HL-60/S4 (cell line): ENCODE results near the gene AK4.

Source experiments
- in situ Hi-C: fragments of 300-500 bp; cut with MboI; formaldehyde crosslinking; loops from 2 replicates; pipeline ENCODE4 v1.14.3; 2022; ENCODE audit warnings: low sequenced_read_pairs

The AK4 gene

DNA sequence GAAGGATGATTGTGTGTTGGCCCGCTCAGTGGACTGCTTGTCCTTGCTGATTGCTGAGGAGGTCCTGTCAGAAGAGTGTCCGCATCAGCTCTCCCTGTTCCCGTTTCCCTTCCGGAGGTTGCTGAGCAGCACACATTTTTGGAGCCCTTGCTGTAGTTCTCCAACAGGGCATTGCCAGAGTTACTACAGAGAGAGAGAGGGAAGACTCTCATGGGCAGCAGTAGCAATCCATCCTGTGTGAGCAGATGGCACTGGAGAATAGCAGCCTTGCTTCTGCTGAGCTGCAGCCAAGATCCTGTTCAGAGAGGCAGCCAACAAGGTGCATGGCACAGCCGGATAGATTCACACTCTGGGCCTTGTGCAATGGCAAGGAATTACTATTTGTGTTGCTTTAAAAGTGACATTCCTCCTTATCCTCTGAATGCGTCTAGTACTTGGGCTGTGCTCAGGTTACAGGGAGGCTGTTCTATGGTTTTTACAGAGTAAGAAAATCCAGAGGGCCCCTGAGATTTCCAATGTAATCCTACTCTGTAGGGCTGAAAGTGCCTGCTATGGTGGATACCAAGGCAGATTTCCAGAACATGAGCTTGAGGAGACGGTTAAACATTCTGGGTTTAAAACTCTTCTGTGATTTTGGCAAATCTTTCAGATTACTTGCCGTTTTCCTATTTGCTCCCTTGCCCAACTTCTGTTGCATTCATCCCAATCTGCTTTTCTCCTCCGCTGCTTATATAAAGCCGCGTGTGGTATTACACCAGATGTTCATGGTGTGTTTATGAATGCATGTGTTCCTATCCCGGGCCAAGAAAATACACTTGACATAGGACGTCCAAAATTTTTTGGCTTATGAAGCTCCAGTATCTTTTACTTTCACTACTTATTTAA is 27.4 kb downstream of the AK4 start:
- in situ Hi-C loops = no loop called here

DNA sequence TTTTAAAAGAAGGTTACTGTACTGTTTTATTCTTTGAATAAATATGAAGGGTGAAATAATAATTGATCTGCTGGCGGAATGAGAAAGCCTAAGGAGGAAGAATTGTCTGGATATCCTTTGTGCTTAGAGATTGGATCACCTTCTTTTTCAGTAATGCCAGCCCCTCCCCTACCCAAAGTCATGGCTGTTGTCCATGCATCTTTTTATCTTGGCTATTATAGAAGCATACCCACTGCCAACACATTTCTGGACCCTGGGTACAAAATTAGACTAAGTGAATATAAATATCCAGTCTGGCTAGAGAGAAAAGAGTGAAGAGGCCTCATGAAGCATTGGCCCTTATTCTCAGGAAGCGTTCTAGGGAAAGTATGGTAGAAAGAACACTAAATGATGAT is 28.1 kb downstream of the AK4 start:
- in situ Hi-C loops = no loop called here

DNA sequence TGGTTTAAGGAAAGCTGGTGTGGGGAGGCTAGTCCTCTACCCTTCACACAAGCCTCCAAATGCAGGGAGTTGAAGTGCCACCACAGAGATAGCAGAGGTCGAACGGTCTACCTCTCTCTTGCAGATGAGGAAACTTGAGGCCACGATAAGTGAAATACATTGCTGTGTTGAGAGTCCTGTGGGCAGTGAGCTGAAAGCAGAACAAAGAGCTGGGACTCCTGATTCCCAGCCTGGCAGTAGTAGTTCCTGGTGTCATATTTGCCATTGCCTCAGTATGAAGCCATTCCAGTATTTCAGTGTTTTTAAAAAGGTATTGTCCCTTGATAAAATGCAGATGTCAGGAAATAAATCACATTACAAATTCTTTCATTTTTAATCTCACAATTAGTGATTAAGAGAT is 28.6 kb downstream of the AK4 start:
- in situ Hi-C loops = no loop called here

DNA sequence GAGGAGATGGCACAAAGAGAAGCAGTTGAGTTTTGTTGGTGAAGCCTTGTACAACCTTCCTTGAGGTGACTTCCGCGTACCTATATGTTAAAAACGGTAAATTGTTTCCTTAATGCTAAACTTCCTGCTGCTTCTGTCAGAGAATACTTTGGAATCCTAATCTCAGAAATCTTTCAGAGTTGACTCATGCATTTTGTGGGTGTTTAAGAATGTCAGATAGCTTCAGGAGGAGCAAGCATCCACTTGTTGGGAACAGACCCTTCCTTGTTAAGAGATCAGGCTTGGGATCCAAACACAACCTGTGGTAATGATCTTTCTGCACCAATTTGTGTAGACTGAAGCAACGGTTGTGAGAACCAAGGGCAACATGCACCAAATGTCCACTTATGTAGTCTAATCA is 29.5 kb downstream of the AK4 start:
- in situ Hi-C loops = no loop called here

DNA sequence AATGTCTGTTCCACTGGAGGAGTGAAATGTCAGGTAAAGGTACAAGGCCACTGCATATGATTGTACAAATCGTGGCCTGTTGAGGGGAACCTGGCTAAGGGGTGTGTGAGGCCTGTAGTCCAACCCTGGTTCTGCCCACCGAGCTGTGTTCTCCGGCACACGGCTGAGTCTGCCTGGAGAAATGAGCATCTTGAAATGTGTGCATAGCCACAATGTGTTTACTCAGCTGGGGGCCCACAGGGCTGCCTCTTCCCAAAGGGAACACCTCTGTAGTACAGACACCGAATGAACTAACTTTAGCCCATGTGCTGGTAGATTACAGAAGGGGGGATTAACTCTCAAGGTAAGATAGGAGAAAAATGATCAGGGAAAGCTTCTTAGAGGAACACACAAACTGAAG is 30.2 kb downstream of the AK4 start:
- in situ Hi-C loops = no loop called here

DNA sequence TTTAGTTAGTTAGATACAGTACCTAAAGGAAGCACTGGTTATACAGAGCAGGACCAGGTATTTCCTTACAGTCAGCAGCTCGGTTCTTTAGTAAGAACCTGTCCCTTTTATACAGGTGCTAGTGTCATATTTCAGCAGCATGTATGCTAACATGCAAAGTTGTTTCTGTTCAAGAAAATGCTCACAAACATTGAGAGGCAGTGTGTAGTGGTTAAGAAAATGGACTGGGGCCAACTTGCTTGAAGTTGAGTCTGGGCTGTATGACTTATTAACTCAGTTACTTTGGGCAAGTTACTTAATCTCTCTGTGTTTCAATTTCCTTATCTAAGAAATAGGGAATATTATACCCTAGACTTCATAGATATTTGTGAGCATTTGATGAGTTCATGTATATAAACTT is 31.1 kb downstream of the AK4 start:
- in situ Hi-C loops = no loop called here

DNA sequence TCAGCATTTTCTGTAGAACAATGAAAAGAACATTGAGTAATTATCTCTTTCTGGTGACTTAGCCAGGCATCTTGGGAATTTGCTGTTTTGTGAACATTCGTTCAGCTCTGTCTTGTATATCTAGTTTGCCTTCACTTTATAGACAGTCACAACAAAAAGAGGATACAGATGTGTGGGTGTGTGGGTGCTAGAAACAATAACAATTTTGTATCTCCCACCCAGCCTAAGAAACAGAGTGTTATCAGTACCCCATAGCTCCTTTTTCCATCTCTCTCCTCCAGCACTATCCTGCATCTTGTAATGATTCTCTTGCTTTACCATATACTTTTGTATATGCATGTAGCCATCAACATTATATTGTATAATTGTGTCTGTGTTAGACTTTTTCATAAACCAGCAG is 33.0 kb downstream of the AK4 start:
- in situ Hi-C loops = no loop called here

DNA sequence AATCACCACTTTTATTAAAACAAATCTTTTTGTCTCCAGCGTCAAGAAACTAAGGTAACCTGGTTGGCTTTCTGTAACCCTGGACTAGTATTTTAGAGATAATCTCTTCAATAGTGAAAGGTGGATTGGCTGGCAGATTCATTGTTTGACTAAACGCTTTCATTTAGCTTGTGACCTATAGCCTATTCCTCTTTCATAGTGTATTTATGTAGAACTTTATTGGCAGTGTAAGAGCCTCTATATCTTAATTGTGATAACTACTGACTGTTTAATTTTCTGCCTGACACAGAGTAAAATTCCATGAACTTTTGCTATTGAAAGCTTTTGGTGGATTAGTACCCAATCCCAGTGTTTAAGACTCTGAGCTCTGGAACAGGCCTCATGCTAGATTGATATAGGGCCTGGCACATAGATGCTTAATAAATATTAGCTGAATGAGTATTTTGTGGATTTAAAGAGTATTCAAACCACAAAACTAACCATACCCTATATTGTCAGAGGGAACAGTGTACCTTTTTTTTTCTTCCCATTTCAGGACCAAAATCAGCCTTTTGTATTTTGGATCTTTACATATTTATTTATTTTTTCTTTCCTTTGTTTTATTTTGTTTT is 34.8 kb downstream of the AK4 start:
- in situ Hi-C loops = no loop called here

DNA sequence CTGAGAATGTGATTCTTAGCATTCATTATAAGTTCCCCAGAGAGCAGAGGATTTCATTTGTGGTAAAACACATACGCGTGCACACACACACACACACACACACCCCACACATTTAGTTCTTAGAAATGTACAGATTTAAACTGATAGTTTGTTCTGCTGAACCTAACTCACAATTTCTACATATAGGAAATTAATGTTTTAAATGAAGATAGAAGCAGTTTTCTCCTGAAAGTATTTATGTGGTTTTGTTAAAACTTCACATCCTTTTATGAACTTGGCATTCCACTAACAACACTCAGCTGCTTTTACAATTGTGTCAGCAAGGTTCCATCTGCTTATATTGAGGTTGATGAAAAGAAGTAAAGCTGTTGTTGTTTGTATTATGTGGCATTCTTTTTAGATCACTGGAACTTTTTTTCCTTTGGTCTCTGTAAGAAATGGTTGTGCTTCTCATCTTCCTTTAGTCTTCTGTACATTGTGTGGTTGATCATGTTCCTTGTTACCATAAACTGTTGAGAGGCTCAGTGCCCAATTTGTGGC is 41.6 kb downstream of the AK4 start:
- in situ Hi-C loops = no loop called here

DNA sequence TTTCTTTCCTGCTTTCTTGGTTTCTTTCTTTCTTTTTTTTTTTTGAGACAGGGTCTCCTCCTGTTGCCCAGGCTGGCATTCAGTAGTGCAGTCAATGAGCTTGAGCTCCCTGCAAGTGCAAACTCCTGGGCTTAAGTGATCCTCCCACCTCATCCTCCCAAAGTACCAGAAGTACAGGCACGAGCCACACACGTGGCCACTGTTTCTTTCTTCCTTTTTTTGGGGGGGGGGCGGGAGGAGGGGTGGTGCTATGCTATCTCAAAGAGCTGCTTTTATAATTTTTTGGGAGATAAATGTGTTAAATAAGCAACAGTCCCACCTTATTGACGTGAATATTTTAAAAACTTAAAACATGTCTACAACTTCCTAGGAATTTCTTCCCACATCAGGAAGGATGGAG is 42.2 kb downstream of the AK4 start:
- in situ Hi-C loops = no loop called here

DNA sequence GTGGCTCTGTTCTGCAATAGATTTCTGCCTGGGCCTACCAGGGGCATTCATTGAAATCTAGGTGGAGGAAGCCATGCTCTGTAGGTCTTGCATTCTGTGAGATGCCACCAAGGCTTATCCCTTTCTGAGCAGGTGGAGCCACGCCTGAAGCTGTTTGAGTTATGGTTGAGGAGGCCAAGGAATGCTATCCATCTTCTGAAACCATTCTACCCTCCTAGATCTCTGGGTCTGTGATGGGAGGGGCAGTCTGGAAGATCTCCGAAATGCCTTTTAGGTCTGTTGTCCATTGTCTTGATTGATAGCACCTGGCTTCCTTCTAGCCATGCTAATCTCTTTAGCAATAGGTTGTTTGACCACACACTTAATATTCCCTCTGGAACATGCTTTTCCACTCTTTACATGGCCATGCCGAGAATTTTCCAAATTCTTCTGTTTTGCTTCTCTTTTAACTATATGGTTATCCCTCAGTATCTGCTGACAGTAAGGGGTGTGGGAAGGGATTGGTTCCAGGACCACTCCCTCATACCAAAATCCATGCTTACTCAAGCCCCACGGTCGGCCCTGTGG is 45.2 kb downstream of the AK4 start:
- in situ Hi-C loops = no loop called here

DNA sequence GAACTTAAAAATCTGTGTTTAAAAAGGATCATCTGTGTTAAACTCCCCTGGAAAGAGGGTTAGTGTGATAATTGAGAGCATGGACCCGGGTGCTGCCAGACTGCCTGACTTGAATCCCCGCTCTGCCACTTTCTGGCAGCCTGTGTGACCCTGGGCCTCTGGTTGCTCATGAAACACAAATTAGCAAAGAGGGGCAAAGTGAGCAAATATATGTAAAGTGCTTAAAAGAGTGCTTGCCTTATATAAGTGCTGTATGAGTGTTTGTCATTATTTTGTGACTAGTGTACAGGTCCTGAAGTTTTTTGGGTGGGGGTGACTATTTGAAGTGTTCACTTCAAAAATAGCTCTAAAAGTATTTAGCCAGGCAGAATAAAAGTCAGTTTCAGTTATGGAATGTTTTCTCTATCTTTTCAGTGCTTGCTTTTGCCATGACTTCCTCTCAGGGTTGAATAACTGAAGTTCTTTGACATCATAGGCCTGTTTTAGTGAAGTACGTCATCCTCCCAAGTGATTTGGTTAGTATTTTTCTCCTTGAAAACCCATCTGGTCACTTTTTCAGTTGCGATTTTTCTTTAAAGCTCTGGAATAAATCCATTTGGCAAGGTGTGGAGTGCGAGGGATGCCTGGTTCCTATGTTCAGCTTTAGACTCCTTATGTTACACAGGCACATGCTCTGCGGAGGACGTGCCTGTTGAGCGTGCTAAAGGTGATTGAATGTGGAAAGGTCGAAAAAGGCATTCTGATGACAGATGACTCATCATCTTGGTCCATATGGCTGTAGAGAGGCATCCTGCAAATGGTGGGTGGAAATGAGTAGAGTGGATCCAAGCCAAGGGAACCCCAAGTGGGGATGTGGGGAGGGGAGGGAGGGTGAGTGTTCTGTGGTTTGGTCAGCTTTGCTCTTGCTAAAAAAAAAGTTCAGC is 47.8 kb downstream of the AK4 start:
- in situ Hi-C loops = no loop called here

DNA sequence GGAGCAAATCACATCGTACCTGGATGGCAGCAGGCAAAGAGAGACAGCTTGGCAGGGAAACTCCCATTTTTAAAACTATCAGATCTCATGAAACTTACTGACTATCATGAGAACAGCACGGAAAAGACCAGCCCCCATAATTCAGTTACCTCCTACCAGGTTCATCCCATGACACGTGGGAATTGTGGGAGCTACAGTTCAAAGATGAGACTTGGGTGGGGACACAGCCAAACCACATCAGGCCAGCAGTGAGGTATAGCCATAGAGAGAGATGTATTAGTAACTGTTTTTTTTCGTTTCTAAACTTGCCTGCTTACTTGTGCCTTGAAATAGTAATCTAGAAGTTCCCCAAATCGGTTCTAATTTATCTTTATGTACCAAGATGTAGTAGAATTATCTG is 48.9 kb downstream of the AK4 start:
- in situ Hi-C loops = no loop called here

DNA sequence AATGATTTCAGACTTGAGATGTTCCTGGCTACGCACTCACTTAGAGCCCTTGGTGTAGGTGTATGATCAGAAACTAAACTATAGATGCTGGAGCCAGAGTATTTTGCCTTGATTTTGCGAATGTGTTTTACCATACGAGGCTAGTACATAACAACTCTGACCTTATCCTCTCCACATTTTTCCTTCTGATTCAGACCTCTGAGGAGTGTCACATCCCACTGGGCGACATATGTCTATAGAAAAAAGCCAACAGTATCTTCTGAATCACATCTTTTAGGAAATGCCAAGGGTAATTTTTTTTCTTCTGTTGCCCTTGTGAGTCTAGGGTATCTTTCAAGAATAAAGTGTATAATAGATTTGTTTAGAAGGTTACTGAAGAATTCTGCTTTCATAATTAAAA is 49.6 kb downstream of the AK4 start:
- in situ Hi-C loops = no loop called here

DNA sequence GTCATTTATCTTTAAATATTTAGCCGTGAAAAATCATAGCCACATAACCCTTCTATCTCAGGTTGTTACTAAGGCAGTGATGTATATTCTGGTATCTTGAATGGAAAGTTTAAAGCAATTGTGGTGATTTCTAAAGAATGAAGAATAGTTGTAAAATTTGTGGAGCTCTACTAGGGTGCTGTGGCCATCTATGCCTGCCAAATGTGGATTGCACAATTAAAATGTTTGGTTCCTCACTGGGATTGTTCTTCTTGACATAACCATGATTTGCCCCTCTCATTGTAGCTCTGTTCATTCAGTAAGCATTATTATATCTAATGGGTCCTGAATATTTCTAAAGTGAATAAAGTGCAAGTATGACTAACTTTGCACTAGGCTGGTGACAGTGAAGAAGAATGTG is 50.1 kb downstream of the AK4 start:
- in situ Hi-C loops = no loop called here

DNA sequence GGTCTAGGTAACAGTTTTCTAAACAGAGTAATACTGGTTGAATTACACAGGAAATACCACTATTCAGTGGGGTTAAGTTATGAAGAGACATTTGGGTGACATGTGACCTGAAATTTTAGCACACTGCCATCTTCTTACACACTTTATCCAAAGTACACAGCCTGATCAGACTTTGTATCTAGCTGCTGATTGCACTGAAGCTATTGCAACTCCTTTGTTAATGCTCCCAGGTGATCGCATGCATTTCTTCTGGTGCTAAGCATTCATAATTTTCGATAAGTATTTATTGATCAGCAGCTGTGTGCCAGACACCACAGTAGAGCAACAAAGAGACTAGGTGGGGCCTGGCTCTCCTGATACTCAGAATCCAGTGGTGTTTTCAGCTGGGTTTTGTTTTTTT is 52.4 kb downstream of the AK4 start:
- in situ Hi-C loops = no loop called here

DNA sequence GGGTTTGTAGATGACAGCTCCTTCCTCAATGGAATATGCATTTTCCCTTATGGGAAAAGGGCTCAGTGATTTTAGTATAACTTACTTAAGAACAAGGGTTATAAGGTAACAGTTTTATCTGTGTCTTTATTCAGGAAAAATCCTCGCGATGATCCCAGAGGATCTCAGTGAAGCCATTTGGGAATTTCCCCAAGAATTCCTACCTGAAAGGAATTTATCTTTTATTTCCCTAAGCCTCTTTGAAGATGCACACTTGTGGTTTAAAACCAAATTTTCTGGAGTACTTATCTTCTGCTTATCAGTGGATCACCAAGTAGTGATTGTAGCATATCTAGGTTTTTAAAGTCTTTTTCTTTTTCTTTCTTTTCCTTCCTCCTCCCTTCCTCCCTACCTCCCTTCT is 58.8 kb downstream of the AK4 start:
- in situ Hi-C loops = no loop called here

DNA sequence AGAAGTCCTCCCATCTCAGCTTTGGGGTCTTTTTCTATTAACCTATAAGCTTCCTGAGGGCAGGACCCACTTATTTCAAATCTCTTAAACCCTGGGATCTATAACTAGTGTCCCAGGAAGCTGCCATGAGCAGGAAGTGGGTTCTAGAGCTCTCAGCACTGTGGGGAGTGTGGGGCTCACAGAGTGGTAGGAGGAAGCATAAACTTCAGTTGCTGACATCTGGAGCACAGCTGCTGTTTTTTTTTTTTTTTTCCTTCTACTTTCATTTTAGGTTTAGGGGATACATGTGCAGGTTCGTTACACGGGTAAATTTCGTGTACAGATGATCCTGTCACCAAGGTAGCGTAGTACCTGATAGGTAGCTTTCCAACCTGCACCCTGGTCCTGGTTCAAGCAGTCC is 59.3 kb downstream of the AK4 start:
- in situ Hi-C loops = no loop called here

DNA sequence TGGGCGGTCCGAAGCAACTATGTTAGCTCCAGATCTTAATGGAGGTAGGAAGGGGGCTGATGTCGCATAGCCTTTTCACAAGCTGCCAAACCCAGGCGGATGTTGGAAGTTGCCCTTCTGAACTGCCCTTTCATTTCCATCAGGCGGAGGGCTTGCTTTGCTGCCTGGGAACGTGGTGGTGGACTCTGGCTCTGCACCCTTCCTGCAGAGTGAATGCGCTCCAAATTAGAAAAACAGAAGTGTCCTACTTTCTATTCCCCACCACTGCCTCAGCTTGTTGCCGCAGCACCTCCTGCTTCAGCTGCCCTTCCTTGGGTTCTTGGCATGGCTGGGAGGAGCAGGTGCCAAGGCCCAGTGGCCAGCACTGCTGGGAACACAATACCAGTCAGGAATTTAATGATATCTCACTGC is 60.6 kb downstream of the AK4 start:
- in situ Hi-C loops = no loop called here

DNA sequence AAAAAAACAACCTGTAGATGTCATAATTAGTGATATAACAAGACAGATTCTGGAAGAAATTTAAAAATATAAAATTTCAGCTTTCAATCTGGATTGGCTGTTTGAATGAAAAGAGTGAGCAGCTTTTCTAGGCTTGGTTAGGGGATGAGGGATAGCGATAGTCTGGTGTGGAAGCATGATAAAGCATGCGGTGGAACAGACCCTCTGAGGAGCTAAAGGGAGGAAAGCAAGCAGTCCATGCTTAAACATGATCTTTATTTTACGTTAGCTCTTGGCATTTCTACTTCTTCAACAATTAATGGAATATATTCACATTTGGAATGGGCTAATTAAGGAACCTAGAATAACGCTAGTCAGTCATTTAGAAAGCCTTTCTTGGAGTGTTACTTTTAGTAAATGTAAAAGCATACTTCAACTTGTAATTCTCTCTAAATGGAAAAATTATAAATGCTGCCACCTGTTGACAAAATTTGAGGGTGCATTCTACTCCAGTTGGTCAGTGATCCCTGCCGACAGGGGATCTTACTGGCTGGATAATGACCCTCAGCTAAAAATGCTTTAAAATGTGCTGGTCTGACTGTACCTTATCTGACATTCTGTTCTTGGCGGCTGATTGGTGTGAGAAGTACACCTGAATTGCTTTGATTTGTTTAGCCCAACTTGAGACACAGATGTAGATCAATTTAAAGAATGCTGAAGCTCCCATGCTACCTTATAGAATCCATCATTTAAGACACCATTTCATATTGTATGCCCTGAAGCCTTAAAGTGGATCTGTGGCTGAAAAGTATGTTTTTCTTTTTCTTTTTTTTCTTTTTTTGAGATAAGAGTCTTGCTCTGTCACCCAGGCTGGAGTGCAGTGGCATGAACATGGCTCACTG is 61.2 kb downstream of the AK4 start:
- in situ Hi-C loops = no loop called here
